HK-2 (cell line): ENCODE data around the gene AP2B1.

Experiments
- DNase-seq: peaks from one replicate; pipeline ENCODE4 v3.0.0-alpha.2; 2018; ENCODE audit not compliant: unreplicated experiment

Gene AP2B1

GRCh38 chr17:35630530-35631148 lies 43.5 kb downstream of the AP2B1 start:
- no peak for DNase-seq

- DNase-seq, result no peak
Measured at GRCh38 chr17:35641032-35641431, 53.9 kb downstream of the AP2B1 start.

GRCh38 chr17:35645923-35646322 lies 58.8 kb downstream of the AP2B1 start:
- DNase-seq, result no peak

- DNase-seq, result no peak
Measured at GRCh38 chr17:35651467-35651866, 64.3 kb downstream of the AP2B1 start.

- no peak for DNase-seq
Measured at GRCh38 chr17:35653619-35654361, 66.7 kb downstream of the AP2B1 start.

- no peak for DNase-seq
Measured at GRCh38 chr17:35655303-35655702, 68.2 kb downstream of the AP2B1 start.

- no peak for DNase-seq
Measured at GRCh38 chr17:35660902-35661301, 73.8 kb downstream of the AP2B1 start.

- DNase-seq, result no peak
Measured at GRCh38 chr17:35664685-35665084, 77.6 kb downstream of the AP2B1 start.

GRCh38 chr17:35665662-35666061 lies 78.5 kb downstream of the AP2B1 start:
- no peak for DNase-seq

GRCh38 chr17:35666070-35666469 lies 78.9 kb downstream of the AP2B1 start:
- DNase-seq, result no peak

GRCh38 chr17:35666967-35667532 lies 79.9 kb downstream of the AP2B1 start:
- no peak for DNase-seq

- DNase-seq, result no peak
Measured at GRCh38 chr17:35668802-35669201, 81.7 kb downstream of the AP2B1 start.

GRCh38 chr17:35674552-35674951 lies 87.4 kb downstream of the AP2B1 start:
- DNase-seq, result no peak

- DNase-seq, result no peak
Measured at GRCh38 chr17:35676441-35676840, 89.3 kb downstream of the AP2B1 start.

- no peak for DNase-seq
Measured at GRCh38 chr17:35679007-35679682, 92.0 kb downstream of the AP2B1 start.

- DNase-seq, result no peak
Measured at GRCh38 chr17:35683591-35683990, 96.5 kb downstream of the AP2B1 start.

- no peak for DNase-seq
Measured at GRCh38 chr17:35684055-35684802, 97.1 kb downstream of the AP2B1 start.

GRCh38 chr17:35692512-35693210 lies 105.5 kb downstream of the AP2B1 start:
- DNase-seq, result no peak

GRCh38 chr17:35693662-35694061 lies 106.5 kb downstream of the AP2B1 start:
- DNase-seq, result no peak

- no peak for DNase-seq
Measured at GRCh38 chr17:35694906-35695305, 107.8 kb downstream of the AP2B1 start.

- DNase-seq, result no peak
Measured at GRCh38 chr17:35695613-35696012, 108.5 kb downstream of the AP2B1 start.
